ENCODE measurements around the gene DICER1.

The DICER1 gene

GRCh38 chr14:95061317-95062093, 95.8 kb downstream of the DICER1 start:
- no peak for DNase-seq (ENCODE audit: low read depth)
- no peak overlapping the region for H3K4me3 ChIP-seq (ENCODE audit: control insufficient read depth, low read depth, low read length)
- TF ChIP-seq CTCF (IDR thresholded peaks at IDR 0.05; ENCODE audit: control insufficient read depth, insufficient read depth, low read depth, low read length, missing control alignments) = no peak

- no peak for TF ChIP-seq CTCF (IDR thresholded peaks at IDR 0.05; ENCODE audit: control insufficient read depth, insufficient read depth, low read depth, low read length, missing control alignments)
- H3K4me3 ChIP-seq (ENCODE audit: control insufficient read depth, low read depth, low read length) = no peak overlapping the region
- DNase-seq (ENCODE audit: low read depth) = no peak
Observed at GRCh38 chr14:95059126-95059525, 98.2 kb downstream of the DICER1 start.

GRCh38 chr14:95058491-95058890, 98.8 kb downstream of the DICER1 start:
- DNase-seq (ENCODE audit: low read depth) = no peak
- no peak overlapping the region for H3K4me3 ChIP-seq (ENCODE audit: control insufficient read depth, low read depth, low read length)
- no peak for TF ChIP-seq CTCF (IDR thresholded peaks at IDR 0.05; ENCODE audit: control insufficient read depth, insufficient read depth, low read depth, low read length, missing control alignments)

- DNase-seq (ENCODE audit: low read depth) = no peak
- no peak overlapping the region for H3K4me3 ChIP-seq (ENCODE audit: control insufficient read depth, low read depth, low read length)
- no peak for TF ChIP-seq CTCF (IDR thresholded peaks at IDR 0.05; ENCODE audit: control insufficient read depth, insufficient read depth, low read depth, low read length, missing control alignments)
Observed at GRCh38 chr14:95057851-95058250, 99.5 kb downstream of the DICER1 start.

GRCh38 chr14:95057147-95057546, 100.2 kb downstream of the DICER1 start:
- no peak for TF ChIP-seq CTCF (IDR thresholded peaks at IDR 0.05; ENCODE audit: control insufficient read depth, insufficient read depth, low read depth, low read length, missing control alignments)
- H3K4me3 ChIP-seq (ENCODE audit: control insufficient read depth, low read depth, low read length) = no peak overlapping the region
- no peak for DNase-seq (ENCODE audit: low read depth)

GRCh38 chr14:95056476-95056875, 100.9 kb downstream of the DICER1 start:
- H3K4me3 ChIP-seq (ENCODE audit: control insufficient read depth, low read depth, low read length) = no peak overlapping the region
- no peak for TF ChIP-seq CTCF (IDR thresholded peaks at IDR 0.05; ENCODE audit: control insufficient read depth, insufficient read depth, low read depth, low read length, missing control alignments)
- DNase-seq (ENCODE audit: low read depth) = no peak
